GM04504 (cell line): Measurements from ENCODE around the gene RIMS3.
"Not testable (repeated sequence)": the region's sequence is repeated elsewhere in the genome, so short reads cannot be mapped to it uniquely, and the experiment has no call there.

Experiments used
- DNase-seq: peaks from one replicate; pipeline ENCODE4 v3.0.0-alpha.2; 2012; ENCODE audit warnings: low read depth

The RIMS3 gene

GRCh38 chr1:40630488-40631223 is 34.8 kb downstream of the RIMS3 start:
- DNase-seq, result no peak

- not testable (repeated sequence) for DNase-seq
These were observed 35.9 kb downstream of the RIMS3 start for GRCh38 chr1:40629546-40629945.

- no peak for DNase-seq
These were observed 36.6 kb downstream of the RIMS3 start for GRCh38 chr1:40628903-40629292.

- DNase-seq, result no peak
These were observed 37.2 kb downstream of the RIMS3 start for GRCh38 chr1:40627987-40628902.

GRCh38 chr1:40626383-40626770 is 39.1 kb downstream of the RIMS3 start:
- no peak for DNase-seq

- DNase-seq, result no peak
These were observed 39.8 kb downstream of the RIMS3 start for GRCh38 chr1:40625476-40626382.

- DNase-seq, result no peak
These were observed 40.4 kb downstream of the RIMS3 start for GRCh38 chr1:40625076-40625475.

GRCh38 chr1:40622936-40623629 is 42.4 kb downstream of the RIMS3 start:
- DNase-seq, result no peak

- no peak for DNase-seq
These were observed 43.5 kb downstream of the RIMS3 start for GRCh38 chr1:40621821-40622450.

GRCh38 chr1:40620586-40621210 is 44.8 kb downstream of the RIMS3 start:
- no peak for DNase-seq

- DNase-seq, result no peak
These were observed 45.3 kb downstream of the RIMS3 start for GRCh38 chr1:40620150-40620549.

GRCh38 chr1:40618108-40618507 is 47.4 kb downstream of the RIMS3 start:
- DNase-seq, result no peak

GRCh38 chr1:40612345-40612831 is 53.1 kb downstream of the RIMS3 start:
- DNase-seq, result peak; percentile 37

- no peak for DNase-seq
These were observed 55.3 kb downstream of the RIMS3 start for GRCh38 chr1:40610156-40610555.

- no peak for DNase-seq
These were observed 57.6 kb downstream of the RIMS3 start for GRCh38 chr1:40607921-40608320.

GRCh38 chr1:40606978-40607377 is 58.5 kb downstream of the RIMS3 start:
- DNase-seq, result no peak

- DNase-seq, result no peak
These were observed 59.3 kb downstream of the RIMS3 start for GRCh38 chr1:40606194-40606593.

- no peak for DNase-seq
These were observed 65.6 kb downstream of the RIMS3 start for GRCh38 chr1:40599926-40600325.

- DNase-seq, result no peak
These were observed 69.9 kb downstream of the RIMS3 start for GRCh38 chr1:40595623-40596022.

- no peak for DNase-seq
These were observed 71.3 kb downstream of the RIMS3 start for GRCh38 chr1:40594187-40594531.
